ENCODE results near the gene PLCB3.

DNA sequence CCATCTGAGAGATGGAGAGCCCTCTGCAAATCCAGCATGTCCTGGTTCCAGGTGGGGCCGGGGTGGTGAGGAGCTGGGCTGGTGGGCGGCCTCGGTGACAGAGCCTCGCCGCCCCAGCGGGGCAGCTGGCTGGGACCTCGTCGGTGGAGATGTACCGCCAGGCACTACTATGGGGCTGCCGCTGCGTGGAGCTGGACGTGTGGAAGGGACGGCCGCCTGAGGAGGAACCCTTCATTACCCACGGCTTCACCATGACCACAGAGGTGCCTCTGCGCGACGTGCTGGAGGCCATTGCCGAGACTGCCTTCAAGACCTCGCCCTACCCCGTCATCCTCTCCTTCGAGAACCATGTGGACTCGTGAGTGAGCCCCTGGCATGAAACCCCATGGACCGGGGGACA is 7.0 kb downstream of the PLCB3 start:
- TF ChIP-seq, protein P1, sequence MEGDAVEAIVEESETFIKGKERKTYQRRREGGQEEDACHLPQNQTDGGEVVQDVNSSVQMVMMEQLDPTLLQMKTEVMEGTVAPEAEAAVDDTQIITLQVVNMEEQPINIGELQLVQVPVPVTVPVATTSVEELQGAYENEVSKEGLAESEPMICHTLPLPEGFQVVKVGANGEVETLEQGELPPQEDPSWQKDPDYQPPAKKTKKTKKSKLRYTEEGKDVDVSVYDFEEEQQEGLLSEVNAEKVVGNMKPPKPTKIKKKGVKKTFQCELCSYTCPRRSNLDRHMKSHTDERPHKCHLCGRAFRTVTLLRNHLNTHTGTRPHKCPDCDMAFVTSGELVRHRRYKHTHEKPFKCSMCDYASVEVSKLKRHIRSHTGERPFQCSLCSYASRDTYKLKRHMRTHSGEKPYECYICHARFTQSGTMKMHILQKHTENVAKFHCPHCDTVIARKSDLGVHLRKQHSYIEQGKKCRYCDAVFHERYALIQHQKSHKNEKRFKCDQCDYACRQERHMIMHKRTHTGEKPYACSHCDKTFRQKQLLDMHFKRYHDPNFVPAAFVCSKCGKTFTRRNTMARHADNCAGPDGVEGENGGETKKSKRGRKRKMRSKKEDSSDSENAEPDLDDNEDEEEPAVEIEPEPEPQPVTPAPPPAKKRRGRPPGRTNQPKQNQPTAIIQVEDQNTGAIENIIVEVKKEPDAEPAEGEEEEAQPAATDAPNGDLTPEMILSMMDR (IDR thresholded peaks at IDR 0.05; ENCODE audit: poor library complexity): no peak
- no peak for TF ChIP-seq EZH2 (IDR thresholded peaks at IDR 0.05; ENCODE audit: borderline replicate concordance)
- TF ChIP-seq EZH2phosphoT487 (IDR thresholded peaks at IDR 0.05; ENCODE audit: low read depth, severe bottlenecking, unreplicated experiment): no peak

All from hepatocyte (in vitro differentiated cells).